GM23338 (cell line): ENCODE data around the gene CROCC2. TPM values are rescaled to one million over a fixed set of nuclear protein-coding genes. Genes with fewer than 3 reads are reported as not detected.

Experiments used
- ATAC-seq: fragments of 200-7000 bp; cut with Tn5 transposase; 3 replicates; pipeline ENCODE4 v1.9.1; 2020
- DNase-seq: peaks from one replicate; pipeline ENCODE4 v3.0.0-alpha.2; 2015; ENCODE audit warnings: low spot score
- H2AFZ ChIP-seq: fragments of 200-600 bp; sonication (generic); 2 replicates; pipeline ENCODE4 v1.8.0; 2016; ENCODE audit warnings: antibody characterized with exemption, mild to moderate bottlenecking, moderate library complexity
- H3F3A ChIP-seq: fragments of 200-600 bp; sonication (generic); replicated peaks from 2 replicates; pipeline ENCODE4 v1.8.0; 2017; ENCODE audit warnings: antibody characterized with exemption, mixed run types, low read depth
- H3K27ac ChIP-seq: fragments of 200-600 bp; sonication (generic); 2 replicates; pipeline ENCODE4 v1.6.1; 2016; ENCODE audit warnings: low read depth
- H3K27me3 ChIP-seq: fragments of 200-600 bp; sonication (generic); 2 replicates; pipeline ENCODE4 v1.8.0; 2016; ENCODE audit warnings: mild to moderate bottlenecking, mixed run types, moderate library complexity; ENCODE audit not compliant: insufficient read depth
- H3K36me3 ChIP-seq: fragments of 200-600 bp; sonication (generic); 2 replicates; pipeline ENCODE4 v1.8.0; 2016; ENCODE audit warnings: mild to moderate bottlenecking; ENCODE audit not compliant: insufficient read depth
- H3K4me1 ChIP-seq: fragments of 200-600 bp; sonication (generic); 2 replicates; pipeline ENCODE4 v1.8.0; 2016; ENCODE audit warnings: mild to moderate bottlenecking, moderate library complexity; ENCODE audit not compliant: insufficient read depth
- H3K4me2 ChIP-seq: fragments of 200-600 bp; sonication (generic); 2 replicates; pipeline ENCODE4 v1.7.1; 2017; ENCODE audit warnings: mixed run types
- H3K4me3 ChIP-seq: fragments of 200-600 bp; sonication (generic); 2 replicates; pipeline ENCODE4 v1.6.1; 2016; ENCODE audit warnings: mixed run types
- H3K79me2 ChIP-seq: fragments of 200-600 bp; sonication (generic); replicated peaks from 2 replicates; pipeline ENCODE4 v1.8.0; 2017; ENCODE audit warnings: mild to moderate bottlenecking; ENCODE audit not compliant: insufficient read depth
- H3K9me2 ChIP-seq: fragments of 200-600 bp; sonication (generic); 2 replicates; pipeline ENCODE4 v1.8.0; 2017; ENCODE audit not compliant: insufficient read depth
- H4K20me1 ChIP-seq: fragments of 200-600 bp; sonication (generic); replicated peaks from 2 replicates; pipeline ENCODE4 v1.8.0; 2017; ENCODE audit warnings: mild to moderate bottlenecking; ENCODE audit not compliant: insufficient read depth
- H3K27ac Mint-ChIP-seq: 2 replicates; pipeline ENCODE4 v1.8.0; 2020; ENCODE audit warnings: inconsistent platforms, mild to moderate bottlenecking, moderate library complexity, mixed read lengths
- H3K27me3 Mint-ChIP-seq: 3 replicates; pipeline ENCODE4 v1.8.0; 2022; ENCODE audit warnings: low read depth, mild to moderate bottlenecking, moderate library complexity, mixed read lengths, inconsistent platforms; ENCODE audit not compliant: insufficient read depth, poor library complexity
- H3K36me3 Mint-ChIP-seq: 3 replicates; pipeline ENCODE4 v1.8.0; 2021; ENCODE audit warnings: low read depth, mild to moderate bottlenecking, inconsistent platforms, moderate library complexity, mixed read lengths
- H3K4me1 Mint-ChIP-seq: 3 replicates; pipeline ENCODE4 v1.8.0; 2020; ENCODE audit warnings: mild to moderate bottlenecking, inconsistent platforms, mixed read lengths
- H3K4me3 Mint-ChIP-seq: 3 replicates; pipeline ENCODE4 v1.8.0; 2021; ENCODE audit warnings: moderate library complexity, mild to moderate bottlenecking, inconsistent platforms, mixed read lengths
- H3K9me3 Mint-ChIP-seq: 3 replicates; pipeline ENCODE4 v1.8.0; 2020; ENCODE audit warnings: moderate library complexity, mild to moderate bottlenecking, inconsistent platforms, mixed read lengths
- CREB1 ChIP-seq: fragments of 250-450 bp; sonication (Bioruptor Pico); IDR thresholded peaks from 2 replicates; pipeline ENCODE4 v1.5.0; 2020; ENCODE audit warnings: low read depth, mild to moderate bottlenecking, moderate library complexity
- CTCF ChIP-seq, 2 experiments: fragments of 200-600 bp in 1 of 2; sonication (generic) in 1 of 2; conservative IDR thresholded peaks; 2 replicates each; pipeline versions ENCODE4 v1.5.1 to v1.6.1; 2016 to 2017; ENCODE audit warnings: antibody characterized with exemption in 2 of 2, low read depth in 2 of 2, mild to moderate bottlenecking in 2 of 2, moderate library complexity in 1 of 2
- ETS1 ChIP-seq: IDR thresholded peaks from 2 replicates; pipeline ENCODE4 v1.6.1; 2016; ENCODE audit warnings: antibody characterized with exemption
- EZH2 ChIP-seq: fragments of 200-600 bp; sonication (generic); IDR thresholded peaks from one replicate; pipeline ENCODE4 v1.8.0; 2017; ENCODE audit warnings: antibody characterized with exemption, mild to moderate bottlenecking, low read depth; ENCODE audit not compliant: unreplicated experiment
- EZH2phosphoT487 ChIP-seq: fragments of 200-600 bp; sonication (generic); IDR thresholded peaks from one replicate; pipeline ENCODE4 v1.8.1; 2018; ENCODE audit warnings: antibody characterized with exemption; ENCODE audit not compliant: unreplicated experiment
- JUNB ChIP-seq: IDR thresholded peaks from one replicate; pipeline ENCODE4 v1.6.1; 2016; ENCODE audit warnings: antibody characterized with exemption; ENCODE audit not compliant: unreplicated experiment
- NANOG ChIP-seq: IDR thresholded peaks from 2 replicates; pipeline ENCODE4 v1.6.1; 2016; ENCODE audit warnings: antibody characterized with exemption, borderline replicate concordance
- POLR2AphosphoS5 ChIP-seq: IDR thresholded peaks from 2 replicates; pipeline ENCODE4 v1.6.1; 2016; ENCODE audit warnings: antibody characterized with exemption, low read depth
- REST ChIP-seq: IDR thresholded peaks from one replicate; pipeline ENCODE4 v1.6.1; 2018; ENCODE audit warnings: antibody characterized with exemption; ENCODE audit not compliant: unreplicated experiment
- STAT1 ChIP-seq: IDR thresholded peaks from one replicate; pipeline ENCODE4 v1.6.1; 2016; ENCODE audit warnings: antibody characterized with exemption; ENCODE audit not compliant: unreplicated experiment
- ZNF114 ChIP-seq: fragments of 250-450 bp; sonication (Bioruptor Pico); IDR thresholded peaks from 2 replicates; pipeline ENCODE4 v1.5.0; 2020; ENCODE audit warnings: mild to moderate bottlenecking, moderate library complexity
- ZNF331 ChIP-seq: fragments of 250-450 bp; sonication (Bioruptor Pico); IDR thresholded peaks from 2 replicates; pipeline ENCODE4 v1.5.0; 2020; ENCODE audit warnings: low read depth, mild to moderate bottlenecking, moderate library complexity
- ZNF462 ChIP-seq: fragments of 250-450 bp; sonication (Bioruptor Pico); IDR thresholded peaks from 2 replicates; pipeline ENCODE4 v1.5.0; 2020; ENCODE audit warnings: mild to moderate bottlenecking, moderate library complexity
- polyA plus RNA-seq: library from polyadenylated mRNA; unstranded; fragments of >200 nt; fragmentation: Nextera tagmentation; extraction: Ambion mirVana; gene quantifications from 2 replicates; pipeline ENCODE4 v1.2.1, GENCODE V29; 2016
- total RNA-seq: library from RNA; depleted of rRNA; stranded (reverse); fragments of >200 nt; shearing (Covaris generic); gene quantifications from 2 replicates; pipeline ENCODE4 v1.2.3, GENCODE V29; 2014

The CROCC2 gene
- total and polyA plus RNA-seq, 2 experiments from 2014 or later: not detected

GRCh38 chr2:241011751-241012510 lies 105.8 kb downstream of the CROCC2 start:
- Histone ChIP-seq H3K27me3 (no peaks in the 10 kb centered on the region), H3K9me2 (peaks cover 4% of the 10 kb centered on the region; the same call in 1 of the 2 replicates), H3K4me3 (no peak overlapping the region), H3K36me3 (no peaks in the 10 kb centered on the region), H3F3A (0 out of 2 replicates have a peak, but pooled peaks cover 4% of the 10 kb centered on the region), H3K4me1 (peaks cover 19% of the 10 kb centered on the region), H4K20me1 (no peaks in the 10 kb centered on the region; the same call in 1 of the 2 replicates), H3K79me2 (no peaks in the 10 kb centered on the region), H2AFZ (no peak overlapping the region), H3K4me2 (no peak overlapping the region), H3K27ac (no peak overlapping the region)
- no peak for ATAC-seq
- no peaks in the 10 kb centered on the region; the same call in 2 of the 3 replicates for H3K36me3 Mint-ChIP-seq
- no peak overlapping the region; the same call in 2 of the 3 replicates for H3K4me3 Mint-ChIP-seq
- H3K9me3 Mint-ChIP-seq: no peaks in the 10 kb centered on the region; the same call in 2 of the 3 replicates
- TF ChIP-seq JUNB (no peak), STAT1 (no peak), CTCF (conservative IDR thresholded peaks at IDR 0.05; ENCODE audit: low read depth in 2 of 2) (no peak), REST (no peak), NANOG (no peak), EZH2 (no peak), ZNF462 (CRISPR knock-in tag) (no peak), ETS1 (no peak), CREB1 (CRISPR knock-in tag) (no peak), EZH2phosphoT487 (no peak), ZNF331 (CRISPR knock-in tag) (no peak), POLR2AphosphoS5 (no peak), ZNF114 (CRISPR knock-in tag) (no peak)
- no peak overlapping the region for H3K27ac Mint-ChIP-seq
- peaks cover 8% of the 10 kb centered on the region for H3K27me3 Mint-ChIP-seq
- peaks cover 23% of the 10 kb centered on the region for H3K4me1 Mint-ChIP-seq
- no peak for DNase-seq
